HepG2 (cell line): Measurements from ENCODE around the gene LRRC74B. TPM values are rescaled to one million over a fixed set of nuclear protein-coding genes. Genes with fewer than 3 reads are reported as not detected.

Experiments
- FOXK2 ChIP-seq: fragments of 450-650 bp; IDR thresholded peaks from 2 replicates; pipeline ENCODE4 v1.6.1; 2016
- KMT2A ChIP-seq: sonication (generic); formaldehyde crosslinking; IDR thresholded peaks from 2 replicates; pipeline ENCODE4 v1.4.0; 2020; ENCODE audit warnings: missing genetic modification reagents
- MAZ ChIP-seq, 2 experiments: sonication (generic) in 1 of 2; formaldehyde crosslinking in 1 of 2; IDR thresholded peaks; 2 replicates each; pipeline versions ENCODE4 v1.5.0 to v1.6.1; 2012 to 2020; ENCODE audit warnings: low read depth in 2 of 2, mild to moderate bottlenecking in 2 of 2, borderline replicate concordance in 1 of 2, improper control_type of control experiment in 1 of 2, low read length in 1 of 2, missing genetic modification reagents in 1 of 2, moderate library complexity in 1 of 2
- NR2F1 ChIP-seq, 2 experiments: fragments of 450-650 bp in 1 of 2; formaldehyde crosslinking in 1 of 2; IDR thresholded peaks; 2 replicates each; pipeline versions ENCODE4 v1.5.0 to v1.6.1; 2016 to 2020; ENCODE audit warnings: mild to moderate bottlenecking in 1 of 2, missing compliant biosample characterization in 1 of 2, missing genetic modification reagents in 1 of 2, moderate library complexity in 1 of 2
- ONECUT2 ChIP-seq: sonication (generic); formaldehyde crosslinking; IDR thresholded peaks from 2 replicates; pipeline ENCODE4 v1.4.0; 2020; ENCODE audit warnings: missing genetic modification reagents
- RFX1 ChIP-seq: fragments of 450-650 bp; IDR thresholded peaks from 2 replicates; pipeline ENCODE4 v1.6.1; 2017
- SUZ12 ChIP-seq: fragments of 150-350 bp; IDR thresholded peaks from 2 replicates; pipeline ENCODE4 v1.6.1; 2014; ENCODE audit warnings: low read depth, low read length
- TERF1 ChIP-seq: sonication (generic); formaldehyde crosslinking; IDR thresholded peaks from 2 replicates; pipeline ENCODE4 v1.8.0; 2022; ENCODE audit warnings: mild to moderate bottlenecking, missing genetic modification reagents, moderate library complexity
- ZBTB10 ChIP-seq: sonication (generic); formaldehyde crosslinking; IDR thresholded peaks from 2 replicates; pipeline ENCODE4 v1.4.0; 2020; ENCODE audit warnings: missing genetic modification reagents, borderline replicate concordance
- ZBTB14 ChIP-seq: sonication (generic); formaldehyde crosslinking; IDR thresholded peaks from 2 replicates; pipeline ENCODE4 v1.4.0; 2020; ENCODE audit warnings: missing genetic modification reagents
- ZFX ChIP-seq: sonication (generic); formaldehyde crosslinking; IDR thresholded peaks from 2 replicates; pipeline ENCODE4 v1.4.0; 2020; ENCODE audit warnings: mild to moderate bottlenecking, low read depth, missing genetic modification reagents, moderate library complexity
- ZNF337 ChIP-seq: sonication (generic); formaldehyde crosslinking; IDR thresholded peaks from 2 replicates; pipeline ENCODE4 v1.5.1; 2020; ENCODE audit warnings: missing genetic modification reagents, low read depth, mild to moderate bottlenecking, borderline replicate concordance
- ZNF414 ChIP-seq: sonication (generic); formaldehyde crosslinking; IDR thresholded peaks from 2 replicates; pipeline ENCODE4 v1.5.0; 2020; ENCODE audit warnings: missing genetic modification reagents
- ZNF615 ChIP-seq: sonication (generic); formaldehyde crosslinking; IDR thresholded peaks from 2 replicates; pipeline ENCODE4 v1.5.0; 2020; ENCODE audit warnings: mild to moderate bottlenecking, missing genetic modification reagents, borderline replicate concordance
- polyA plus RNA-seq, 8 experiments: library from polyadenylated mRNA; depleted of rRNA in 3 of 8; stranded (reverse) in 7 of 8; unstranded in 1 of 8; fragments of >200 nt; fragmentation: Illumina TruSeq in 4 of 8; extraction: Trizol in 4 of 8; gene quantifications; 2 replicates each; pipeline versions ENCODE4 v1.2.1 to v1.2.3, GENCODE V29; 2011 to 2016; ENCODE audit warnings: low read depth in 4 of 8, missing spikeins in 1 of 8, mixed read lengths in 1 of 8; ENCODE audit not compliant: insufficient read depth in 1 of 8
- total RNA-seq, 5 experiments: library from RNA; depleted of rRNA; stranded (reverse); fragments of >200 nt; fragmentation: Illumina TruSeq; extraction: Trizol; gene quantifications; 2 replicates each; pipeline ENCODE4 v1.2.3, GENCODE V29; 2016; ENCODE audit warnings: low read depth in 1 of 5
- TF ChIP-seq, protein P1 (sequence below): fragments of 450-650 bp; IDR thresholded peaks from 2 replicates; pipeline ENCODE4 v1.6.1; 2016
- TF ChIP-seq, protein P2 (sequence below): sonication (generic); formaldehyde crosslinking; IDR thresholded peaks from 2 replicates; pipeline ENCODE4 v1.4.0; 2020; ENCODE audit warnings: missing genetic modification reagents
- TF ChIP-seq, protein P3 (sequence below): sonication (generic); formaldehyde crosslinking; IDR thresholded peaks from 2 replicates; pipeline ENCODE4 v1.9.0; 2021; ENCODE audit warnings: missing genetic modification reagents, mild to moderate bottlenecking, borderline replicate concordance

Gene LRRC74B
- total and polyA plus RNA-seq, 2 of the 13 experiments (the other 11 are each of a cell fraction or from before 2014, with no cell fraction given), result not detected

DNA sequence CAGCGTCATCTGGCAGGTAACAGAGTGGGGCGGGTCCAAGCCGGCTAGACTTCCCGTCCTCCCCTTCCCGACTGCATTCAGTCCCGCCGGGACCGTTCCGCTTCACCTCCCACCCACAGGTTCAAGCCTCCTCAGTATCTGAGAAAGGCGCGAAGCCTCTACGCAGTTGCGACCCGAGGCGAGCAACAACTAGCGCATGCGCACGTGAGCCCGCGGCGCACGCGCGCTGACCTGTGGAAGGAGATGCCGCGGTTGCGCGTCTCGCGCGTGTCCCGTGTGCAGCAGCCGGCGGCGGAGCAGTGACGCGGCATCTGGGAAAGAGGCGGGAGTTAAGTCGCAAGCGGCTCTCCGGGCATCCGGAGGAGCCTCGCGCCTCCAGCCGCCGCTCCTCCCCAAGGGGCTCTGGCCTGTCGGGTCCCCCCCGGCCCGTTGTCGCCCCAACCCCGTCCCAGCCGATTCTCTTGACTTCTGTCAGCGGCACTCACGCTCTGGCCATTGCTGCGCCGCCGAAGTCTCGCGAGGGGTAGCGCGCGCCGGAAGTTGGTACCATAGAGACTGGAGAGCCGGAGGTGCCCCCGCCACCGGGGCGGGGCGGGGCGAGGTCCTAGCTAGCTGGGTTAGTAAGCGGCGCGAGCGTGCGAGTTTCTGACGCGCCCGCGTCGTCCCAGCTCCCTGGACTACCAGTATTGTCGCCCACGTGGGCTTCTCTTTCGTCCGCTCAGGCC is 44.0 kb upstream of the LRRC74B start, which contains the start of gene THAP7 (continued):
- TF ChIP-seq NR2F1 (CRISPR knock-in tag; IDR thresholded peaks at IDR 0.05) (no peak; a peak in 1 of 4 replicates), KMT2A (CRISPR knock-in tag) (peak; percentile 68), SUZ12 (no peak), ZBTB14 (CRISPR knock-in tag) (peak; percentile 67), ZBTB10 (peak; percentile 64; the same call in 1 of the 2 replicates), ZNF414 (CRISPR knock-in tag) (peak; percentile 89; the same call in 1 of the 2 replicates), TERF1 (no peak), ZNF615 (CRISPR knock-in tag) (no peak), RFX1 (peak; percentile 18; the same call in 1 of the 2 replicates), MAZ (IDR thresholded peaks at IDR 0.05; ENCODE audit: borderline replicate concordance, low read depth, low read length) (peak; percentile 98), MAZ (CRISPR knock-in tag; IDR thresholded peaks at IDR 0.05; ENCODE audit: low read depth) (peak; percentile 68), ZFX (CRISPR knock-in tag) (peak; percentile 77), ONECUT2 (CRISPR knock-in tag) (0 out of 2 replicates have a peak, but pooled peaks have one; percentile 55), ZNF337 (CRISPR knock-in tag) (no peak), FOXK2 (no peak)
- TF ChIP-seq, protein P1, sequence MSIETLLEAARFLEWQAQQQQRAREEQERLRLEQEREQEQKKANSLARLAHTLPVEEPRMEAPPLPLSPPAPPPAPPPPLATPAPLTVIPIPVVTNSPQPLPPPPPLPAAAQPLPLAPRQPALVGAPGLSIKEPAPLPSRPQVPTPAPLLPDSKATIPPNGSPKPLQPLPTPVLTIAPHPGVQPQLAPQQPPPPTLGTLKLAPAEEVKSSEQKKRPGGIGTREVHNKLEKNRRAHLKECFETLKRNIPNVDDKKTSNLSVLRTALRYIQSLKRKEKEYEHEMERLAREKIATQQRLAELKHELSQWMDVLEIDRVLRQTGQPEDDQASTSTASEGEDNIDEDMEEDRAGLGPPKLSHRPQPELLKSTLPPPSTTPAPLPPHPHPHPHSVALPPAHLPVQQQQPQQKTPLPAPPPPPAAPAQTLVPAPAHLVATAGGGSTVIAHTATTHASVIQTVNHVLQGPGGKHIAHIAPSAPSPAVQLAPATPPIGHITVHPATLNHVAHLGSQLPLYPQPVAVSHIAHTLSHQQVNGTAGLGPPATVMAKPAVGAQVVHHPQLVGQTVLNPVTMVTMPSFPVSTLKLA, result no peak
- TF ChIP-seq, protein P2, sequence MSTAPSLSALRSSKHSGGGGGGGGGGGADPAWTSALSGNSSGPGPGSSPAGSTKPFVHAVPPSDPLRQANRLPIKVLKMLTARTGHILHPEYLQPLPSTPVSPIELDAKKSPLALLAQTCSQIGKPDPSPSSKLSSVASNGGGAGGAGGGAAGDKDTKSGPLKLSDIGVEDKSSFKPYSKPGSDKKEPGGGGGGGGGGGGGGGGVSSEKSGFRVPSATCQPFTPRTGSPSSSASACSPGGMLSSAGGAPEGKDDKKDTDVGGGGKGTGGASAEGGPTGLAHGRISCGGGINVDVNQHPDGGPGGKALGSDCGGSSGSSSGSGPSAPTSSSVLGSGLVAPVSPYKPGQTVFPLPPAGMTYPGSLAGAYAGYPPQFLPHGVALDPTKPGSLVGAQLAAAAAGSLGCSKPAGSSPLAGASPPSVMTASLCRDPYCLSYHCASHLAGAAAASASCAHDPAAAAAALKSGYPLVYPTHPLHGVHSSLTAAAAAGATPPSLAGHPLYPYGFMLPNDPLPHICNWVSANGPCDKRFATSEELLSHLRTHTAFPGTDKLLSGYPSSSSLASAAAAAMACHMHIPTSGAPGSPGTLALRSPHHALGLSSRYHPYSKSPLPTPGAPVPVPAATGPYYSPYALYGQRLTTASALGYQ (CRISPR knock-in tag), result 0 out of 2 replicates have a peak, but pooled peaks have one; percentile 41
- TF ChIP-seq, protein P3, sequence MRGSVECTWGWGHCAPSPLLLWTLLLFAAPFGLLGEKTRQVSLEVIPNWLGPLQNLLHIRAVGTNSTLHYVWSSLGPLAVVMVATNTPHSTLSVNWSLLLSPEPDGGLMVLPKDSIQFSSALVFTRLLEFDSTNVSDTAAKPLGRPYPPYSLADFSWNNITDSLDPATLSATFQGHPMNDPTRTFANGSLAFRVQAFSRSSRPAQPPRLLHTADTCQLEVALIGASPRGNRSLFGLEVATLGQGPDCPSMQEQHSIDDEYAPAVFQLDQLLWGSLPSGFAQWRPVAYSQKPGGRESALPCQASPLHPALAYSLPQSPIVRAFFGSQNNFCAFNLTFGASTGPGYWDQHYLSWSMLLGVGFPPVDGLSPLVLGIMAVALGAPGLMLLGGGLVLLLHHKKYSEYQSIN, result no peak; the same call in 1 of the 2 replicates
